ENCODE data around the gene KCTD15.

GRCh38 chr19:33821871-33822270 is 25.2 kb downstream of the KCTD15 start:
- TF ChIP-seq CTCF (IDR thresholded peaks at IDR 0.05) (no peak), POLR2A (IDR thresholded peaks at IDR 0.05) (no peak), EP300 (IDR thresholded peaks at IDR 0.05) (no peak), POLR2AphosphoS5 (IDR thresholded peaks at IDR 0.05) (no peak)
